GM23338 (cell line): Measurements from ENCODE around the gene VDAC1. TPM values are rescaled to one million over a fixed set of nuclear protein-coding genes. Genes with fewer than 3 reads are reported as not detected.

Source experiments
- ATAC-seq: fragments of 200-7000 bp; cut with Tn5 transposase; 3 replicates; pipeline ENCODE4 v1.9.1; 2020
- DNase-seq: peaks from one replicate; pipeline ENCODE4 v3.0.0-alpha.2; 2015; ENCODE audit warnings: low spot score
- H2AFZ ChIP-seq: fragments of 200-600 bp; sonication (generic); 2 replicates; pipeline ENCODE4 v1.8.0; 2016; ENCODE audit warnings: antibody characterized with exemption, mild to moderate bottlenecking, moderate library complexity
- H3F3A ChIP-seq: fragments of 200-600 bp; sonication (generic); replicated peaks from 2 replicates; pipeline ENCODE4 v1.8.0; 2017; ENCODE audit warnings: antibody characterized with exemption, mixed run types, low read depth
- H3K27ac ChIP-seq: fragments of 200-600 bp; sonication (generic); 2 replicates; pipeline ENCODE4 v1.6.1; 2016; ENCODE audit warnings: low read depth
- H3K27me3 ChIP-seq: fragments of 200-600 bp; sonication (generic); 2 replicates; pipeline ENCODE4 v1.8.0; 2016; ENCODE audit warnings: mild to moderate bottlenecking, mixed run types, moderate library complexity; ENCODE audit not compliant: insufficient read depth
- H3K36me3 ChIP-seq: fragments of 200-600 bp; sonication (generic); 2 replicates; pipeline ENCODE4 v1.8.0; 2016; ENCODE audit warnings: mild to moderate bottlenecking; ENCODE audit not compliant: insufficient read depth
- H3K4me1 ChIP-seq: fragments of 200-600 bp; sonication (generic); 2 replicates; pipeline ENCODE4 v1.8.0; 2016; ENCODE audit warnings: mild to moderate bottlenecking, moderate library complexity; ENCODE audit not compliant: insufficient read depth
- H3K4me2 ChIP-seq: fragments of 200-600 bp; sonication (generic); 2 replicates; pipeline ENCODE4 v1.7.1; 2017; ENCODE audit warnings: mixed run types
- H3K4me3 ChIP-seq: fragments of 200-600 bp; sonication (generic); 2 replicates; pipeline ENCODE4 v1.6.1; 2016; ENCODE audit warnings: mixed run types
- H3K79me2 ChIP-seq: fragments of 200-600 bp; sonication (generic); replicated peaks from 2 replicates; pipeline ENCODE4 v1.8.0; 2017; ENCODE audit warnings: mild to moderate bottlenecking; ENCODE audit not compliant: insufficient read depth
- H3K9me2 ChIP-seq: fragments of 200-600 bp; sonication (generic); 2 replicates; pipeline ENCODE4 v1.8.0; 2017; ENCODE audit not compliant: insufficient read depth
- H4K20me1 ChIP-seq: fragments of 200-600 bp; sonication (generic); replicated peaks from 2 replicates; pipeline ENCODE4 v1.8.0; 2017; ENCODE audit warnings: mild to moderate bottlenecking; ENCODE audit not compliant: insufficient read depth
- H3K27ac Mint-ChIP-seq: 2 replicates; pipeline ENCODE4 v1.8.0; 2020; ENCODE audit warnings: inconsistent platforms, mild to moderate bottlenecking, moderate library complexity, mixed read lengths
- H3K27me3 Mint-ChIP-seq: 3 replicates; pipeline ENCODE4 v1.8.0; 2022; ENCODE audit warnings: low read depth, mild to moderate bottlenecking, moderate library complexity, mixed read lengths, inconsistent platforms; ENCODE audit not compliant: insufficient read depth, poor library complexity
- H3K36me3 Mint-ChIP-seq: 3 replicates; pipeline ENCODE4 v1.8.0; 2021; ENCODE audit warnings: low read depth, mild to moderate bottlenecking, inconsistent platforms, moderate library complexity, mixed read lengths
- H3K4me1 Mint-ChIP-seq: 3 replicates; pipeline ENCODE4 v1.8.0; 2020; ENCODE audit warnings: mild to moderate bottlenecking, inconsistent platforms, mixed read lengths
- H3K4me3 Mint-ChIP-seq: 3 replicates; pipeline ENCODE4 v1.8.0; 2021; ENCODE audit warnings: moderate library complexity, mild to moderate bottlenecking, inconsistent platforms, mixed read lengths
- H3K9me3 Mint-ChIP-seq: 3 replicates; pipeline ENCODE4 v1.8.0; 2020; ENCODE audit warnings: moderate library complexity, mild to moderate bottlenecking, inconsistent platforms, mixed read lengths
- CREB1 ChIP-seq: fragments of 250-450 bp; sonication (Bioruptor Pico); IDR thresholded peaks from 2 replicates; pipeline ENCODE4 v1.5.0; 2020; ENCODE audit warnings: low read depth, mild to moderate bottlenecking, moderate library complexity
- CTCF ChIP-seq, 2 experiments: fragments of 200-600 bp in 1 of 2; sonication (generic) in 1 of 2; conservative IDR thresholded peaks; 2 replicates each; pipeline versions ENCODE4 v1.5.1 to v1.6.1; 2016 to 2017; ENCODE audit warnings: antibody characterized with exemption in 2 of 2, low read depth in 2 of 2, mild to moderate bottlenecking in 2 of 2, moderate library complexity in 1 of 2
- ETS1 ChIP-seq: IDR thresholded peaks from 2 replicates; pipeline ENCODE4 v1.6.1; 2016; ENCODE audit warnings: antibody characterized with exemption
- EZH2 ChIP-seq: fragments of 200-600 bp; sonication (generic); IDR thresholded peaks from one replicate; pipeline ENCODE4 v1.8.0; 2017; ENCODE audit warnings: antibody characterized with exemption, mild to moderate bottlenecking, low read depth; ENCODE audit not compliant: unreplicated experiment
- EZH2phosphoT487 ChIP-seq: fragments of 200-600 bp; sonication (generic); IDR thresholded peaks from one replicate; pipeline ENCODE4 v1.8.1; 2018; ENCODE audit warnings: antibody characterized with exemption; ENCODE audit not compliant: unreplicated experiment
- JUNB ChIP-seq: IDR thresholded peaks from one replicate; pipeline ENCODE4 v1.6.1; 2016; ENCODE audit warnings: antibody characterized with exemption; ENCODE audit not compliant: unreplicated experiment
- NANOG ChIP-seq: IDR thresholded peaks from 2 replicates; pipeline ENCODE4 v1.6.1; 2016; ENCODE audit warnings: antibody characterized with exemption, borderline replicate concordance
- POLR2AphosphoS5 ChIP-seq: IDR thresholded peaks from 2 replicates; pipeline ENCODE4 v1.6.1; 2016; ENCODE audit warnings: antibody characterized with exemption, low read depth
- REST ChIP-seq: IDR thresholded peaks from one replicate; pipeline ENCODE4 v1.6.1; 2018; ENCODE audit warnings: antibody characterized with exemption; ENCODE audit not compliant: unreplicated experiment
- STAT1 ChIP-seq: IDR thresholded peaks from one replicate; pipeline ENCODE4 v1.6.1; 2016; ENCODE audit warnings: antibody characterized with exemption; ENCODE audit not compliant: unreplicated experiment
- ZNF114 ChIP-seq: fragments of 250-450 bp; sonication (Bioruptor Pico); IDR thresholded peaks from 2 replicates; pipeline ENCODE4 v1.5.0; 2020; ENCODE audit warnings: mild to moderate bottlenecking, moderate library complexity
- ZNF331 ChIP-seq: fragments of 250-450 bp; sonication (Bioruptor Pico); IDR thresholded peaks from 2 replicates; pipeline ENCODE4 v1.5.0; 2020; ENCODE audit warnings: low read depth, mild to moderate bottlenecking, moderate library complexity
- ZNF462 ChIP-seq: fragments of 250-450 bp; sonication (Bioruptor Pico); IDR thresholded peaks from 2 replicates; pipeline ENCODE4 v1.5.0; 2020; ENCODE audit warnings: mild to moderate bottlenecking, moderate library complexity
- polyA plus RNA-seq: library from polyadenylated mRNA; unstranded; fragments of >200 nt; fragmentation: Nextera tagmentation; extraction: Ambion mirVana; gene quantifications from 2 replicates; pipeline ENCODE4 v1.2.1, GENCODE V29; 2016
- total RNA-seq: library from RNA; depleted of rRNA; stranded (reverse); fragments of >200 nt; shearing (Covaris generic); gene quantifications from 2 replicates; pipeline ENCODE4 v1.2.3, GENCODE V29; 2014

The VDAC1 gene
- total and polyA plus RNA-seq, 2 experiments from 2014 or later = 300 to 329 TPM

- Mint-ChIP-seq H3K4me1 (peaks cover 6% of the 10 kb centered on the region; the same call in 2 of the 3 replicates), H3K36me3 (no peaks in the 10 kb centered on the region), H3K27me3 (peaks cover 15% of the 10 kb centered on the region), H3K27ac (no peak overlapping the region), H3K4me3 (no peak overlapping the region), H3K9me3 (no peaks in the 10 kb centered on the region)
- Histone ChIP-seq H4K20me1 (no peaks in the 10 kb centered on the region), H3K36me3 (no peaks in the 10 kb centered on the region), H3K4me2 (no peak overlapping the region), H3K79me2 (no peaks in the 10 kb centered on the region), H3K27ac (no peak overlapping the region), H3K4me1 (no peaks in the 10 kb centered on the region), H2AFZ (no peak overlapping the region), H3K9me2 (no peaks in the 10 kb centered on the region), H3K4me3 (no peak overlapping the region), H3K27me3 (no peaks in the 10 kb centered on the region), H3F3A (no peaks in the 10 kb centered on the region)
- ATAC-seq (no peak), DNase-seq (no peak)
- TF ChIP-seq ZNF462 = no peak
- no peak for TF ChIP-seq ETS1
- TF ChIP-seq POLR2AphosphoS5 = no peak
- no peak for TF ChIP-seq JUNB
- TF ChIP-seq CTCF (conservative IDR thresholded peaks at IDR 0.05; ENCODE audit: low read depth in 2 of 2) = no peak
- TF ChIP-seq ZNF114 (CRISPR knock-in tag) = no peak
- no peak for TF ChIP-seq NANOG
- no peak for TF ChIP-seq STAT1
- no peak for TF ChIP-seq EZH2
- TF ChIP-seq CREB1 (CRISPR knock-in tag) = no peak
- no peak for TF ChIP-seq REST
- no peak for TF ChIP-seq ZNF331 (CRISPR knock-in tag)
- no peak for TF ChIP-seq EZH2phosphoT487
These were observed 76.0 kb downstream of the VDAC1 start for GRCh38 chr5:133928587-133929393.
